Measurements from ENCODE around the gene PCGF2. TPM values are rescaled to one million over a fixed set of nuclear protein-coding genes. Genes with fewer than 3 reads are reported as not detected.
A peak's percentile ranks its signal among the peaks of the same experiment; 100 is the strongest.

The PCGF2 gene
- total and polyA plus RNA-seq, 9 of the 15 experiments (the other 6 are each of a cell fraction or from before 2014, with no cell fraction given): 1.3 to 33.4 (median 7.0) TPM

DNA sequence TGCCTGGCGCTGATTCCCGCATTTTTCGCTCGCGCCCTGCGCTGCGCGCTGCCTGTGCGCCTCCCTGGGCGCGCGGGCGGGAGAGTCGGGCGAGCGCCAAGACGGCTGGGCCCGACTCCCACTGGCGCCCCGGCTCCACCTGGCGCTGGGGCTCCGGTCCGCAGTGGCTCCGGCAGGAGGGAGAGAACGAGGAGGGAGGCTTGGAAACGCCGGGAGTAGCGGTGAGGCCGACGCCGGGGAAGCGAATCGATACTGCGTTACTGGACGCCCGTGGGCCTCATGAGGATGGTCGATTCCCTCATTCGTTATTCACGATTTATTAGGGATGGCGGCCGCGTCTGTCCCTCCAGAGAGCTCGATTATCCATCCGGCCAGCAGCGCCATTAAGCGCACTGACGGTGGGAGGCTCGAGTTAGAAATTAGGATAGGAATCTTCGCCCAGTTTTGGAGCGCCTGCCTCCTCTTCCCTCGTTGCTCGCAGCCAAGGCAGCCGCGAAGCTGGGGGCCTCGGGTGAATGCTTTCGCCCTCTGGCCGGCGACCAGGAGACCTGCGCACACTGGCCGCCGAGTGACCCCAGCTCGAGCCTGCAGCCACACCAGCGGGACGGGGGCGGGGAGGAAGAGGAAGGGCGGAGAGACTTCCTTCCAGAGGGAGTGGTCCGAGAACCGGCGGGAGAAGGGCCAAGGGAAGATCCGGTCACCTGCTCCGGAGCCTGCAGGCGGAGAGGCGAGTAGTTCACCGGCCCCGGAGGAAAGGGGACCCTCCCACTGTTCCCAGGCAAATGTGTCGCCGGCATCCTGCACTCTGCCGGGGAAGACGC, 1.3 kb upstream of the PCGF2 start (continued):
- TF ChIP-seq, protein P1, sequence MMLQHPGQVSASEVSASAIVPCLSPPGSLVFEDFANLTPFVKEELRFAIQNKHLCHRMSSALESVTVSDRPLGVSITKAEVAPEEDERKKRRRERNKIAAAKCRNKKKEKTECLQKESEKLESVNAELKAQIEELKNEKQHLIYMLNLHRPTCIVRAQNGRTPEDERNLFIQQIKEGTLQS (IDR thresholded peaks at IDR 0.05): no peak
- TF ChIP-seq, protein P1 (CRISPR knock-in tag; conservative IDR thresholded peaks at IDR 0.05): 0 out of 2 replicates have a peak, but pooled peaks have one; percentile 40
- TF ChIP-seq, protein P2, sequence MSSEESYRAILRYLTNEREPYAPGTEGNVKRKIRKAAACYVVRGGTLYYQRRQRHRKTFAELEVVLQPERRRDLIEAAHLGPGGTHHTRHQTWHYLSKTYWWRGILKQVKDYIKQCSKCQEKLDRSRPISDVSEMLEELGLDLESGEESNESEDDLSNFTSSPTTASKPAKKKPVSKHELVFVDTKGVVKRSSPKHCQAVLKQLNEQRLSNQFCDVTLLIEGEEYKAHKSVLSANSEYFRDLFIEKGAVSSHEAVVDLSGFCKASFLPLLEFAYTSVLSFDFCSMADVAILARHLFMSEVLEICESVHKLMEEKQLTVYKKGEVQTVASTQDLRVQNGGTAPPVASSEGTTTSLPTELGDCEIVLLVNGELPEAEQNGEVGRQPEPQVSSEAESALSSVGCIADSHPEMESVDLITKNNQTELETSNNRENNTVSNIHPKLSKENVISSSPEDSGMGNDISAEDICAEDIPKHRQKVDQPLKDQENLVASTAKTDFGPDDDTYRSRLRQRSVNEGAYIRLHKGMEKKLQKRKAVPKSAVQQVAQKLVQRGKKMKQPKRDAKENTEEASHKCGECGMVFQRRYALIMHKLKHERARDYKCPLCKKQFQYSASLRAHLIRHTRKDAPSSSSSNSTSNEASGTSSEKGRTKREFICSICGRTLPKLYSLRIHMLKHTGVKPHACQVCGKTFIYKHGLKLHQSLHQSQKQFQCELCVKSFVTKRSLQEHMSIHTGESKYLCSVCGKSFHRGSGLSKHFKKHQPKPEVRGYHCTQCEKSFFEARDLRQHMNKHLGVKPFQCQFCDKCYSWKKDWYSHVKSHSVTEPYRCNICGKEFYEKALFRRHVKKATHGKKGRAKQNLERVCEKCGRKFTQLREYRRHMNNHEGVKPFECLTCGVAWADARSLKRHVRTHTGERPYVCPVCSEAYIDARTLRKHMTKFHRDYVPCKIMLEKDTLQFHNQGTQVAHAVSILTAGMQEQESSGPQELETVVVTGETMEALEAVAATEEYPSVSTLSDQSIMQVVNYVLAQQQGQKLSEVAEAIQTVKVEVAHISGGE (CRISPR knock-in tag; IDR thresholded peaks at IDR 0.05): peak in 1 of 3 experiments; percentile 76; a peak in 2 of 6 replicates
- TF ChIP-seq ZNF354B (CRISPR knock-in tag; IDR thresholded peaks at IDR 0.05): no peak
- TF ChIP-seq ZNF589 (CRISPR knock-in tag; IDR thresholded peaks at IDR 0.05; ENCODE audit: low read depth): 0 out of 2 replicates have a peak, but pooled peaks have one; percentile 59
- TF ChIP-seq XRCC3 (IDR thresholded peaks at IDR 0.05): no peak
- peak; percentile 89 to 90 for TF ChIP-seq NRF1 (conservative IDR thresholded peaks at IDR 0.05 in 1 of 2, IDR thresholded peaks at IDR 0.05 in 1 of 2)
- no peak for TF ChIP-seq ZNF174 (CRISPR knock-in tag; IDR thresholded peaks at IDR 0.05)
- peak in 1 of 2 experiments; percentile 36; a peak in 1 of 4 replicates for TF ChIP-seq RCOR1 (IDR thresholded peaks at IDR 0.05; ENCODE audit: borderline replicate concordance in 1 of 2, low read depth in 2 of 2, low read length in 2 of 2)
- TF ChIP-seq, protein P3, sequence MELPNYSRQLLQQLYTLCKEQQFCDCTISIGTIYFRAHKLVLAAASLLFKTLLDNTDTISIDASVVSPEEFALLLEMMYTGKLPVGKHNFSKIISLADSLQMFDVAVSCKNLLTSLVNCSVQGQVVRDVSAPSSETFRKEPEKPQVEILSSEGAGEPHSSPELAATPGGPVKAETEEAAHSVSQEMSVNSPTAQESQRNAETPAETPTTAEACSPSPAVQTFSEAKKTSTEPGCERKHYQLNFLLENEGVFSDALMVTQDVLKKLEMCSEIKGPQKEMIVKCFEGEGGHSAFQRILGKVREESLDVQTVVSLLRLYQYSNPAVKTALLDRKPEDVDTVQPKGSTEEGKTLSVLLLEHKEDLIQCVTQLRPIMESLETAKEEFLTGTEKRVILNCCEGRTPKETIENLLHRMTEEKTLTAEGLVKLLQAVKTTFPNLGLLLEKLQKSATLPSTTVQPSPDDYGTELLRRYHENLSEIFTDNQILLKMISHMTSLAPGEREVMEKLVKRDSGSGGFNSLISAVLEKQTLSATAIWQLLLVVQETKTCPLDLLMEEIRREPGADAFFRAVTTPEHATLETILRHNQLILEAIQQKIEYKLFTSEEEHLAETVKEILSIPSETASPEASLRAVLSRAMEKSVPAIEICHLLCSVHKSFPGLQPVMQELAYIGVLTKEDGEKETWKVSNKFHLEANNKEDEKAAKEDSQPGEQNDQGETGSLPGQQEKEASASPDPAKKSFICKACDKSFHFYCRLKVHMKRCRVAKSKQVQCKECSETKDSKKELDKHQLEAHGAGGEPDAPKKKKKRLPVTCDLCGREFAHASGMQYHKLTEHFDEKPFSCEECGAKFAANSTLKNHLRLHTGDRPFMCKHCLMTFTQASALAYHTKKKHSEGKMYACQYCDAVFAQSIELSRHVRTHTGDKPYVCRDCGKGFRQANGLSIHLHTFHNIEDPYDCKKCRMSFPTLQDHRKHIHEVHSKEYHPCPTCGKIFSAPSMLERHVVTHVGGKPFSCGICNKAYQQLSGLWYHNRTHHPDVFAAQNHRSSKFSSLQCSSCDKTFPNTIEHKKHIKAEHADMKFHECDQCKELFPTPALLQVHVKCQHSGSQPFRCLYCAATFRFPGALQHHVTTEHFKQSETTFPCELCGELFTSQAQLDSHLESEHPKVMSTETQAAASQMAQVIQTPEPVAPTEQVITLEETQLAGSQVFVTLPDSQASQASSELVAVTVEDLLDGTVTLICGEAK (IDR thresholded peaks at IDR 0.05): peak; percentile 78
- TF ChIP-seq, protein P3 (CRISPR knock-in tag; IDR thresholded peaks at IDR 0.05): no peak
- TF ChIP-seq MTA3 (IDR thresholded peaks at IDR 0.05; ENCODE audit: borderline replicate concordance): peak; percentile 41; the same call in 1 of the 2 replicates
- no peak for TF ChIP-seq CHD1 (IDR thresholded peaks at IDR 0.05; ENCODE audit: low read length)

All from K562 (cell line).